ENCODE results near the gene OR6P1. TPM values are rescaled to one million over a fixed set of nuclear protein-coding genes. Genes with fewer than 3 reads are reported as not detected.

Gene OR6P1
- total RNA-seq, 6 experiments from 2014 or later = not detected

DNA sequence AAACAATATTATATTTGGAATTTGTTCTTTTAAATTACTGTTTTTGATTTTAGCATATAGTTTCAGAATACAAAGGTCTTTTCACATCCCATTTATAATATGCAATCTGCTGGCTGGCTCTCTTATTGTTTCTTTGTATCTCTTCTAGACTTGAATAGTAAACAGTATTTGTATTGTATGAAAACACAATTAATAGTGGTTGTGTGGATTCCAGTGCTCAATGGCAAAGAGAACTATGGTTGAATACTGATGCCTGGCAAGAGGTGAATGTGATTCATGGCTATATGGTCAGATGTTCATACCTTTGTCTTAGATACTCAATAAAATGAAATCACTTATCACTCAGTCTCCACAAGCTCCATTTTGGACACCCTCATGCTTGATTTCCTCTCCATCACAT, 53.4 kb downstream of the OR6P1 start:
- intact Hi-C loops (cut with DNase I) = no loop called here
- TF ChIP-seq CTCF (IDR thresholded peaks at IDR 0.05) = no peak
- no peak for TF ChIP-seq POLR2A (IDR thresholded peaks at IDR 0.05)
- Histone ChIP-seq H3K4me3 (no peak overlapping the region), H3K36me3 (no peaks in the 10 kb centered on the region), H3K27ac (no peak overlapping the region), H3K9me3 (no peaks in the 10 kb centered on the region), H3K27me3 (no peaks in the 10 kb centered on the region), H3K4me1 (no peaks in the 10 kb centered on the region)
- no peak for DNase-seq
- ATAC-seq = no peak

Other genes starting within 250 kb of the OR6P1 start
- gene CD1B, start 239.0 kb downstream of the OR6P1 start, total RNA-seq = not detected
- under 1 TPM in 1 of 6 experiments, not detected in 5; 0.58 TPM for gene CD1E, start 216.7 kb downstream of the OR6P1 start, total RNA-seq
- not detected for gene OR10T2, start 171.1 kb downstream of the OR6P1 start, total RNA-seq
- not detected for gene OR10K2, start 144.3 kb downstream of the OR6P1 start, total RNA-seq
- gene OR10K1, start 108.7 kb downstream of the OR6P1 start, total RNA-seq = not detected
- gene OR10R2, start 98.4 kb downstream of the OR6P1 start, total RNA-seq = not detected
- not detected for gene OR6Y1, start 16.2 kb downstream of the OR6P1 start, total RNA-seq
- gene OR10X1, start 9.3 kb upstream of the OR6P1 start, total RNA-seq = not detected
- gene OR10Z1, start 34.7 kb upstream of the OR6P1 start, total RNA-seq = not detected
- gene SPTA1, start 116.1 kb upstream of the OR6P1 start, total RNA-seq = 1 to 10 TPM in 2 of 6 experiments, under 1 TPM in 2, not detected in 2; 0.18 to 4.3 (median 1.0) TPM
- not detected for gene OR6K2, start 130.1 kb upstream of the OR6P1 start, total RNA-seq
- not detected for gene OR6K3, start 150.1 kb upstream of the OR6P1 start, total RNA-seq
- gene OR6K6, start 184.1 kb upstream of the OR6P1 start, total RNA-seq = not detected
- gene OR6N1, start 201.6 kb upstream of the OR6P1 start, total RNA-seq = not detected
- not detected for gene OR6N2, start 210.6 kb upstream of the OR6P1 start, total RNA-seq

All from right lobe of liver (tissue), 6 donors.